ENCODE data around the gene TP53I13.

TP53I13 gene

DNA sequence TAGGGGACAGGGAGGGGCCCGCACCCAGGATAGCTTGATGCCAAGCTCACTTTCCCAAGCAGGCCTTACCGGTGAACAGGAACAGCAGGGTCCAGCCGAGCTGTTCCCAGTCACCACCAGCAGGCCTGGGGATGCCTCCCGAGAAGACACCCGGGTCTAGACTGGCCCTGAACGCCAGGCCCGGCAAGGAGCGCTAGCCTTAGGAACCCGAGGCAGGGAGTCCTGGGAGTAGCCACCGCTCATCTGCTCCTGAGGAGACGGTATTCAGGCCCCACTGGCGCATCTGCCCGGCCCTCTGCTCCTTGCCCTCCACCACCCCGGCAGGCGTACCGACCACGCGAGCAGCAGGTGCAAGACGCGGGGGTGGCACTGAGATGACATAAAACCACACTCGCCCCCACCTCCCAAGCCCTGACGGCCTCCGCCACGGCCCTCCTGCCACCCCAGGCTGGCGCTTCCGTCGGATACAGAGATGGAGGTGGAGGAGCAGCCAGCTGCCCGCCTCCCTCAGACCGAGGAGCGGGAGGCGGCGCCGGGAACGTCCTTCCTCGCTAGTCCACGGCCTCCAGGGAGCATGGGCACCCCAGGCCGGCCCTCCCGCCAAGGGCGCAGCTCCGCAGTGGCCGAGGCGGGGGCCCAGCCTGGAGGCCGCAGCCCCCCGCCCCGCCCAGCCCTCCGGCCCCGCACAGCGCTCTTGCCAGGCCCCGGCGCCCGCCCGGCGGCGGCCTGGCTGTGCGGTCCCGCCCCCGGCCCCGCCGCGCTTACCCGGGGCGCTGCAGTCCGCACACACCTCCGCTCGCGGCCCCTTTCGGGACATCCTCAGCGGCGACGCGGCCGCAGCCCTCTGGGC is 20.3 kb downstream of the TP53I13 start (continued):
- TF ChIP-seq, protein P1, sequence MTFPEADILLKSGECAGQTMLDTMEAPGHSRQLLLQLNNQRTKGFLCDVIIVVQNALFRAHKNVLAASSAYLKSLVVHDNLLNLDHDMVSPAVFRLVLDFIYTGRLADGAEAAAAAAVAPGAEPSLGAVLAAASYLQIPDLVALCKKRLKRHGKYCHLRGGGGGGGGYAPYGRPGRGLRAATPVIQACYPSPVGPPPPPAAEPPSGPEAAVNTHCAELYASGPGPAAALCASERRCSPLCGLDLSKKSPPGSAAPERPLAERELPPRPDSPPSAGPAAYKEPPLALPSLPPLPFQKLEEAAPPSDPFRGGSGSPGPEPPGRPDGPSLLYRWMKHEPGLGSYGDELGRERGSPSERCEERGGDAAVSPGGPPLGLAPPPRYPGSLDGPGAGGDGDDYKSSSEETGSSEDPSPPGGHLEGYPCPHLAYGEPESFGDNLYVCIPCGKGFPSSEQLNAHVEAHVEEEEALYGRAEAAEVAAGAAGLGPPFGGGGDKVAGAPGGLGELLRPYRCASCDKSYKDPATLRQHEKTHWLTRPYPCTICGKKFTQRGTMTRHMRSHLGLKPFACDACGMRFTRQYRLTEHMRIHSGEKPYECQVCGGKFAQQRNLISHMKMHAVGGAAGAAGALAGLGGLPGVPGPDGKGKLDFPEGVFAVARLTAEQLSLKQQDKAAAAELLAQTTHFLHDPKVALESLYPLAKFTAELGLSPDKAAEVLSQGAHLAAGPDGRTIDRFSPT (tag by site-specific recombination; IDR thresholded peaks at IDR 0.05) = peak; percentile 68; the same call in 1 of the 2 replicates
- no peak for TF ChIP-seq ZNF302 (tag by site-specific recombination; IDR thresholded peaks at IDR 0.05; ENCODE audit: low read depth)
- TF ChIP-seq ZNF843 (tag by site-specific recombination; IDR thresholded peaks at IDR 0.05) = no peak
- no peak for TF ChIP-seq ZNF776 (tag by site-specific recombination; IDR thresholded peaks at IDR 0.05; ENCODE audit: borderline replicate concordance)
- TF ChIP-seq OSR2 (tag by site-specific recombination; IDR thresholded peaks at IDR 0.05) = no peak
- TF ChIP-seq ZNF23 (tag by site-specific recombination; IDR thresholded peaks at IDR 0.05; ENCODE audit: borderline replicate concordance) = no peak
- TF ChIP-seq, protein P2, sequence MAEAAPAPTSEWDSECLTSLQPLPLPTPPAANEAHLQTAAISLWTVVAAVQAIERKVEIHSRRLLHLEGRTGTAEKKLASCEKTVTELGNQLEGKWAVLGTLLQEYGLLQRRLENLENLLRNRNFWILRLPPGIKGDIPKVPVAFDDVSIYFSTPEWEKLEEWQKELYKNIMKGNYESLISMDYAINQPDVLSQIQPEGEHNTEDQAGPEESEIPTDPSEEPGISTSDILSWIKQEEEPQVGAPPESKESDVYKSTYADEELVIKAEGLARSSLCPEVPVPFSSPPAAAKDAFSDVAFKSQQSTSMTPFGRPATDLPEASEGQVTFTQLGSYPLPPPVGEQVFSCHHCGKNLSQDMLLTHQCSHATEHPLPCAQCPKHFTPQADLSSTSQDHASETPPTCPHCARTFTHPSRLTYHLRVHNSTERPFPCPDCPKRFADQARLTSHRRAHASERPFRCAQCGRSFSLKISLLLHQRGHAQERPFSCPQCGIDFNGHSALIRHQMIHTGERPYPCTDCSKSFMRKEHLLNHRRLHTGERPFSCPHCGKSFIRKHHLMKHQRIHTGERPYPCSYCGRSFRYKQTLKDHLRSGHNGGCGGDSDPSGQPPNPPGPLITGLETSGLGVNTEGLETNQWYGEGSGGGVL (tag by site-specific recombination; IDR thresholded peaks at IDR 0.05) = peak; percentile 77
- TF ChIP-seq, protein P3, sequence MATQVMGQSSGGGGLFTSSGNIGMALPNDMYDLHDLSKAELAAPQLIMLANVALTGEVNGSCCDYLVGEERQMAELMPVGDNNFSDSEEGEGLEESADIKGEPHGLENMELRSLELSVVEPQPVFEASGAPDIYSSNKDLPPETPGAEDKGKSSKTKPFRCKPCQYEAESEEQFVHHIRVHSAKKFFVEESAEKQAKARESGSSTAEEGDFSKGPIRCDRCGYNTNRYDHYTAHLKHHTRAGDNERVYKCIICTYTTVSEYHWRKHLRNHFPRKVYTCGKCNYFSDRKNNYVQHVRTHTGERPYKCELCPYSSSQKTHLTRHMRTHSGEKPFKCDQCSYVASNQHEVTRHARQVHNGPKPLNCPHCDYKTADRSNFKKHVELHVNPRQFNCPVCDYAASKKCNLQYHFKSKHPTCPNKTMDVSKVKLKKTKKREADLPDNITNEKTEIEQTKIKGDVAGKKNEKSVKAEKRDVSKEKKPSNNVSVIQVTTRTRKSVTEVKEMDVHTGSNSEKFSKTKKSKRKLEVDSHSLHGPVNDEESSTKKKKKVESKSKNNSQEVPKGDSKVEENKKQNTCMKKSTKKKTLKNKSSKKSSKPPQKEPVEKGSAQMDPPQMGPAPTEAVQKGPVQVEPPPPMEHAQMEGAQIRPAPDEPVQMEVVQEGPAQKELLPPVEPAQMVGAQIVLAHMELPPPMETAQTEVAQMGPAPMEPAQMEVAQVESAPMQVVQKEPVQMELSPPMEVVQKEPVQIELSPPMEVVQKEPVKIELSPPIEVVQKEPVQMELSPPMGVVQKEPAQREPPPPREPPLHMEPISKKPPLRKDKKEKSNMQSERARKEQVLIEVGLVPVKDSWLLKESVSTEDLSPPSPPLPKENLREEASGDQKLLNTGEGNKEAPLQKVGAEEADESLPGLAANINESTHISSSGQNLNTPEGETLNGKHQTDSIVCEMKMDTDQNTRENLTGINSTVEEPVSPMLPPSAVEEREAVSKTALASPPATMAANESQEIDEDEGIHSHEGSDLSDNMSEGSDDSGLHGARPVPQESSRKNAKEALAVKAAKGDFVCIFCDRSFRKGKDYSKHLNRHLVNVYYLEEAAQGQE (tag by site-specific recombination; IDR thresholded peaks at IDR 0.05) = no peak
- no peak for TF ChIP-seq ZNF473 (tag by site-specific recombination; IDR thresholded peaks at IDR 0.05)
- TF ChIP-seq, protein P4, sequence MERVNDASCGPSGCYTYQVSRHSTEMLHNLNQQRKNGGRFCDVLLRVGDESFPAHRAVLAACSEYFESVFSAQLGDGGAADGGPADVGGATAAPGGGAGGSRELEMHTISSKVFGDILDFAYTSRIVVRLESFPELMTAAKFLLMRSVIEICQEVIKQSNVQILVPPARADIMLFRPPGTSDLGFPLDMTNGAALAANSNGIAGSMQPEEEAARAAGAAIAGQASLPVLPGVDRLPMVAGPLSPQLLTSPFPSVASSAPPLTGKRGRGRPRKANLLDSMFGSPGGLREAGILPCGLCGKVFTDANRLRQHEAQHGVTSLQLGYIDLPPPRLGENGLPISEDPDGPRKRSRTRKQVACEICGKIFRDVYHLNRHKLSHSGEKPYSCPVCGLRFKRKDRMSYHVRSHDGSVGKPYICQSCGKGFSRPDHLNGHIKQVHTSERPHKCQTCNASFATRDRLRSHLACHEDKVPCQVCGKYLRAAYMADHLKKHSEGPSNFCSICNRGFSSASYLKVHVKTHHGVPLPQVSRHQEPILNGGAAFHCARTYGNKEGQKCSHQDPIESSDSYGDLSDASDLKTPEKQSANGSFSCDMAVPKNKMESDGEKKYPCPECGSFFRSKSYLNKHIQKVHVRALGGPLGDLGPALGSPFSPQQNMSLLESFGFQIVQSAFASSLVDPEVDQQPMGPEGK (tag by site-specific recombination; IDR thresholded peaks at IDR 0.05) = peak; percentile 89
- no peak for TF ChIP-seq ZNF777 (tag by site-specific recombination; IDR thresholded peaks at IDR 0.05; ENCODE audit: borderline replicate concordance)
- TF ChIP-seq IKZF3 (tag by site-specific recombination; IDR thresholded peaks at IDR 0.05) = no peak
- no peak for TF ChIP-seq ZNF548 (tag by site-specific recombination; IDR thresholded peaks at IDR 0.05)
- TF ChIP-seq ZNF211 (tag by site-specific recombination; IDR thresholded peaks at IDR 0.05; ENCODE audit: low read depth) = no peak
- TF ChIP-seq ZNF274 (IDR thresholded peaks at IDR 0.05; ENCODE audit: low read length) = no peak
- TF ChIP-seq ZNF274 (tag by site-specific recombination; IDR thresholded peaks at IDR 0.05; ENCODE audit: borderline replicate concordance) = no peak
- no peak for TF ChIP-seq ZNF391 (tag by site-specific recombination; IDR thresholded peaks at IDR 0.05; ENCODE audit: borderline replicate concordance, low read depth)
- TF ChIP-seq, protein P5, sequence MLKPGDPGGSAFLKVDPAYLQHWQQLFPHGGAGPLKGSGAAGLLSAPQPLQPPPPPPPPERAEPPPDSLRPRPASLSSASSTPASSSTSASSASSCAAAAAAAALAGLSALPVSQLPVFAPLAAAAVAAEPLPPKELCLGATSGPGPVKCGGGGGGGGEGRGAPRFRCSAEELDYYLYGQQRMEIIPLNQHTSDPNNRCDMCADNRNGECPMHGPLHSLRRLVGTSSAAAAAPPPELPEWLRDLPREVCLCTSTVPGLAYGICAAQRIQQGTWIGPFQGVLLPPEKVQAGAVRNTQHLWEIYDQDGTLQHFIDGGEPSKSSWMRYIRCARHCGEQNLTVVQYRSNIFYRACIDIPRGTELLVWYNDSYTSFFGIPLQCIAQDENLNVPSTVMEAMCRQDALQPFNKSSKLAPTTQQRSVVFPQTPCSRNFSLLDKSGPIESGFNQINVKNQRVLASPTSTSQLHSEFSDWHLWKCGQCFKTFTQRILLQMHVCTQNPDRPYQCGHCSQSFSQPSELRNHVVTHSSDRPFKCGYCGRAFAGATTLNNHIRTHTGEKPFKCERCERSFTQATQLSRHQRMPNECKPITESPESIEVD (tag by site-specific recombination; IDR thresholded peaks at IDR 0.05) = no peak
- no peak for TF ChIP-seq HOXC10 (CRISPR knock-in tag; IDR thresholded peaks at IDR 0.05)
- TF ChIP-seq, protein P6, sequence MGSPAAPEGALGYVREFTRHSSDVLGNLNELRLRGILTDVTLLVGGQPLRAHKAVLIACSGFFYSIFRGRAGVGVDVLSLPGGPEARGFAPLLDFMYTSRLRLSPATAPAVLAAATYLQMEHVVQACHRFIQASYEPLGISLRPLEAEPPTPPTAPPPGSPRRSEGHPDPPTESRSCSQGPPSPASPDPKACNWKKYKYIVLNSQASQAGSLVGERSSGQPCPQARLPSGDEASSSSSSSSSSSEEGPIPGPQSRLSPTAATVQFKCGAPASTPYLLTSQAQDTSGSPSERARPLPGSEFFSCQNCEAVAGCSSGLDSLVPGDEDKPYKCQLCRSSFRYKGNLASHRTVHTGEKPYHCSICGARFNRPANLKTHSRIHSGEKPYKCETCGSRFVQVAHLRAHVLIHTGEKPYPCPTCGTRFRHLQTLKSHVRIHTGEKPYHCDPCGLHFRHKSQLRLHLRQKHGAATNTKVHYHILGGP (tag by site-specific recombination; IDR thresholded peaks at IDR 0.05) = no peak
- TF ChIP-seq MYNN (tag by site-specific recombination; IDR thresholded peaks at IDR 0.05; ENCODE audit: borderline replicate concordance) = no peak
- TF ChIP-seq, protein P7, sequence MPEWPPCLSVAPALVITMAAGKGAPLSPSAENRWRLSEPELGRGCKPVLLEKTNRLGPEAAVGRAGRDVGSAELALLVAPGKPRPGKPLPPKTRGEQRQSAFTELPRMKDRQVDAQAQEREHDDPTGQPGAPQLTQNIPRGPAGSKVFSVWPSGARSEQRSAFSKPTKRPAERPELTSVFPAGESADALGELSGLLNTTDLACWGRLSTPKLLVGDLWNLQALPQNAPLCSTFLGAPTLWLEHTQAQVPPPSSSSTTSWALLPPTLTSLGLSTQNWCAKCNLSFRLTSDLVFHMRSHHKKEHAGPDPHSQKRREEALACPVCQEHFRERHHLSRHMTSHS (tag by site-specific recombination; IDR thresholded peaks at IDR 0.05) = no peak
- no peak for TF ChIP-seq ZNF549 (tag by site-specific recombination; IDR thresholded peaks at IDR 0.05)
- TF ChIP-seq ZNF654 (tag by site-specific recombination; IDR thresholded peaks at IDR 0.05; ENCODE audit: low read depth) = no peak
- no peak for TF ChIP-seq ZNF292 (tag by site-specific recombination; IDR thresholded peaks at IDR 0.05; ENCODE audit: borderline replicate concordance, low read depth)

Measured in HEK293 (cell line).